GM23338 (cell line): ENCODE measurements around the gene PFDN4. TPM values are rescaled to one million over a fixed set of nuclear protein-coding genes. Genes with fewer than 3 reads are reported as not detected.
A peak's percentile ranks its signal among the peaks of the same experiment; 100 is the strongest.

ENCODE experiments used
- ATAC-seq: fragments of 200-7000 bp; cut with Tn5 transposase; 3 replicates; pipeline ENCODE4 v1.9.1; 2020
- DNase-seq: peaks from one replicate; pipeline ENCODE4 v3.0.0-alpha.2; 2015; ENCODE audit warnings: low spot score
- H2AFZ ChIP-seq: fragments of 200-600 bp; sonication (generic); 2 replicates; pipeline ENCODE4 v1.8.0; 2016; ENCODE audit warnings: antibody characterized with exemption, mild to moderate bottlenecking, moderate library complexity
- H3F3A ChIP-seq: fragments of 200-600 bp; sonication (generic); replicated peaks from 2 replicates; pipeline ENCODE4 v1.8.0; 2017; ENCODE audit warnings: antibody characterized with exemption, mixed run types, low read depth
- H3K27ac ChIP-seq: fragments of 200-600 bp; sonication (generic); 2 replicates; pipeline ENCODE4 v1.6.1; 2016; ENCODE audit warnings: low read depth
- H3K27me3 ChIP-seq: fragments of 200-600 bp; sonication (generic); 2 replicates; pipeline ENCODE4 v1.8.0; 2016; ENCODE audit warnings: mild to moderate bottlenecking, mixed run types, moderate library complexity; ENCODE audit not compliant: insufficient read depth
- H3K36me3 ChIP-seq: fragments of 200-600 bp; sonication (generic); 2 replicates; pipeline ENCODE4 v1.8.0; 2016; ENCODE audit warnings: mild to moderate bottlenecking; ENCODE audit not compliant: insufficient read depth
- H3K4me1 ChIP-seq: fragments of 200-600 bp; sonication (generic); 2 replicates; pipeline ENCODE4 v1.8.0; 2016; ENCODE audit warnings: mild to moderate bottlenecking, moderate library complexity; ENCODE audit not compliant: insufficient read depth
- H3K4me2 ChIP-seq: fragments of 200-600 bp; sonication (generic); 2 replicates; pipeline ENCODE4 v1.7.1; 2017; ENCODE audit warnings: mixed run types
- H3K4me3 ChIP-seq: fragments of 200-600 bp; sonication (generic); 2 replicates; pipeline ENCODE4 v1.6.1; 2016; ENCODE audit warnings: mixed run types
- H3K79me2 ChIP-seq: fragments of 200-600 bp; sonication (generic); replicated peaks from 2 replicates; pipeline ENCODE4 v1.8.0; 2017; ENCODE audit warnings: mild to moderate bottlenecking; ENCODE audit not compliant: insufficient read depth
- H3K9me2 ChIP-seq: fragments of 200-600 bp; sonication (generic); 2 replicates; pipeline ENCODE4 v1.8.0; 2017; ENCODE audit not compliant: insufficient read depth
- H4K20me1 ChIP-seq: fragments of 200-600 bp; sonication (generic); replicated peaks from 2 replicates; pipeline ENCODE4 v1.8.0; 2017; ENCODE audit warnings: mild to moderate bottlenecking; ENCODE audit not compliant: insufficient read depth
- H3K27ac Mint-ChIP-seq: 2 replicates; pipeline ENCODE4 v1.8.0; 2020; ENCODE audit warnings: inconsistent platforms, mild to moderate bottlenecking, moderate library complexity, mixed read lengths
- H3K27me3 Mint-ChIP-seq: 3 replicates; pipeline ENCODE4 v1.8.0; 2022; ENCODE audit warnings: low read depth, mild to moderate bottlenecking, moderate library complexity, mixed read lengths, inconsistent platforms; ENCODE audit not compliant: insufficient read depth, poor library complexity
- H3K36me3 Mint-ChIP-seq: 3 replicates; pipeline ENCODE4 v1.8.0; 2021; ENCODE audit warnings: low read depth, mild to moderate bottlenecking, inconsistent platforms, moderate library complexity, mixed read lengths
- H3K4me1 Mint-ChIP-seq: 3 replicates; pipeline ENCODE4 v1.8.0; 2020; ENCODE audit warnings: mild to moderate bottlenecking, inconsistent platforms, mixed read lengths
- H3K4me3 Mint-ChIP-seq: 3 replicates; pipeline ENCODE4 v1.8.0; 2021; ENCODE audit warnings: moderate library complexity, mild to moderate bottlenecking, inconsistent platforms, mixed read lengths
- H3K9me3 Mint-ChIP-seq: 3 replicates; pipeline ENCODE4 v1.8.0; 2020; ENCODE audit warnings: moderate library complexity, mild to moderate bottlenecking, inconsistent platforms, mixed read lengths
- CREB1 ChIP-seq: fragments of 250-450 bp; sonication (Bioruptor Pico); IDR thresholded peaks from 2 replicates; pipeline ENCODE4 v1.5.0; 2020; ENCODE audit warnings: low read depth, mild to moderate bottlenecking, moderate library complexity
- EZH2 ChIP-seq: fragments of 200-600 bp; sonication (generic); IDR thresholded peaks from one replicate; pipeline ENCODE4 v1.8.0; 2017; ENCODE audit warnings: antibody characterized with exemption, mild to moderate bottlenecking, low read depth; ENCODE audit not compliant: unreplicated experiment
- EZH2phosphoT487 ChIP-seq: fragments of 200-600 bp; sonication (generic); IDR thresholded peaks from one replicate; pipeline ENCODE4 v1.8.1; 2018; ENCODE audit warnings: antibody characterized with exemption; ENCODE audit not compliant: unreplicated experiment
- JUNB ChIP-seq: IDR thresholded peaks from one replicate; pipeline ENCODE4 v1.6.1; 2016; ENCODE audit warnings: antibody characterized with exemption; ENCODE audit not compliant: unreplicated experiment
- NANOG ChIP-seq: IDR thresholded peaks from 2 replicates; pipeline ENCODE4 v1.6.1; 2016; ENCODE audit warnings: antibody characterized with exemption, borderline replicate concordance
- POLR2AphosphoS5 ChIP-seq: IDR thresholded peaks from 2 replicates; pipeline ENCODE4 v1.6.1; 2016; ENCODE audit warnings: antibody characterized with exemption, low read depth
- ZNF114 ChIP-seq: fragments of 250-450 bp; sonication (Bioruptor Pico); IDR thresholded peaks from 2 replicates; pipeline ENCODE4 v1.5.0; 2020; ENCODE audit warnings: mild to moderate bottlenecking, moderate library complexity
- ZNF331 ChIP-seq: fragments of 250-450 bp; sonication (Bioruptor Pico); IDR thresholded peaks from 2 replicates; pipeline ENCODE4 v1.5.0; 2020; ENCODE audit warnings: low read depth, mild to moderate bottlenecking, moderate library complexity
- polyA plus RNA-seq: library from polyadenylated mRNA; unstranded; fragments of >200 nt; fragmentation: Nextera tagmentation; extraction: Ambion mirVana; gene quantifications from 2 replicates; pipeline ENCODE4 v1.2.1, GENCODE V29; 2016
- total RNA-seq: library from RNA; depleted of rRNA; stranded (reverse); fragments of >200 nt; shearing (Covaris generic); gene quantifications from 2 replicates; pipeline ENCODE4 v1.2.3, GENCODE V29; 2014
- TF ChIP-seq, protein P1 (sequence below): fragments of 250-450 bp; sonication (Bioruptor Pico); IDR thresholded peaks from 2 replicates; pipeline ENCODE4 v1.5.0; 2020; ENCODE audit warnings: mild to moderate bottlenecking, moderate library complexity
- TF ChIP-seq, protein P2 (sequence below): IDR thresholded peaks from one replicate; pipeline ENCODE4 v1.6.1; 2018; ENCODE audit warnings: antibody characterized with exemption; ENCODE audit not compliant: unreplicated experiment
- TF ChIP-seq, protein P3 (sequence below), 2 experiments: fragments of 200-600 bp in 1 of 2; sonication (generic) in 1 of 2; conservative IDR thresholded peaks; 2 replicates each; pipeline versions ENCODE4 v1.5.1 to v1.6.1; 2016 to 2017; ENCODE audit warnings: antibody characterized with exemption in 2 of 2, low read depth in 2 of 2, mild to moderate bottlenecking in 2 of 2, moderate library complexity in 1 of 2
- TF ChIP-seq, protein P4 (sequence below): IDR thresholded peaks from 2 replicates; pipeline ENCODE4 v1.6.1; 2016; ENCODE audit warnings: antibody characterized with exemption

Gene PFDN4
- total and polyA plus RNA-seq, 2 experiments from 2014 or later, result 105 to 477 TPM

DNA sequence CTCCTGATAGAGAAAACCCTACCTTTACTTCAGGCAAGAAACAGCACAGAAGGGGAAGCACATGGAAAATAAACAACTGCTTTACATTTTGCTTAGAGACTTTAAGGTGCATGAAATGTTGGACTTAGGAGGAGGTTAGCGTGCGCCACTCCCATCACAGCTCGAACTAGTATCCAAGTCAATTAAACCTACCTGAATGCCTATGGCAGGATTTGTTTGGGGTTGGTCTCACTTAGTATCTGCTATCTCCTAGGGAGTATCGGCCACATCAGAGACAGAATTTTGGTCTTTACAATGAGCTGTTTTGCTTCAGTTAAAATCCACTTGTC is 46.1 kb upstream of the PFDN4 start:
- no peak overlapping the region for H3K27ac Mint-ChIP-seq
- H3K27me3 Mint-ChIP-seq, result peaks cover 6% of the 10 kb centered on the region
- Histone ChIP-seq H2AFZ (0 out of 2 replicates have a peak overlapping the region, but pooled peaks have one; percentile 28), H3K36me3 (no peaks in the 10 kb centered on the region), H3K4me2 (no peak overlapping the region), H3F3A (no peaks in the 10 kb centered on the region), H3K4me3 (no peak overlapping the region), H4K20me1 (no peaks in the 10 kb centered on the region), H3K27ac (no peak overlapping the region), H3K9me2 (no peaks in the 10 kb centered on the region), H3K4me1 (peaks cover 4% of the 10 kb centered on the region), H3K27me3 (no peaks in the 10 kb centered on the region), H3K79me2 (no peaks in the 10 kb centered on the region)
- H3K9me3 Mint-ChIP-seq, result peaks cover 9% of the 10 kb centered on the region; the same call in 1 of the 3 replicates
- no peak for DNase-seq
- H3K4me3 Mint-ChIP-seq, result no peak overlapping the region
- H3K4me1 Mint-ChIP-seq, result peaks cover 6% of the 10 kb centered on the region; the same call in 2 of the 3 replicates
- H3K36me3 Mint-ChIP-seq, result no peaks in the 10 kb centered on the region
- ATAC-seq, result no peak
- TF ChIP-seq, protein P1, sequence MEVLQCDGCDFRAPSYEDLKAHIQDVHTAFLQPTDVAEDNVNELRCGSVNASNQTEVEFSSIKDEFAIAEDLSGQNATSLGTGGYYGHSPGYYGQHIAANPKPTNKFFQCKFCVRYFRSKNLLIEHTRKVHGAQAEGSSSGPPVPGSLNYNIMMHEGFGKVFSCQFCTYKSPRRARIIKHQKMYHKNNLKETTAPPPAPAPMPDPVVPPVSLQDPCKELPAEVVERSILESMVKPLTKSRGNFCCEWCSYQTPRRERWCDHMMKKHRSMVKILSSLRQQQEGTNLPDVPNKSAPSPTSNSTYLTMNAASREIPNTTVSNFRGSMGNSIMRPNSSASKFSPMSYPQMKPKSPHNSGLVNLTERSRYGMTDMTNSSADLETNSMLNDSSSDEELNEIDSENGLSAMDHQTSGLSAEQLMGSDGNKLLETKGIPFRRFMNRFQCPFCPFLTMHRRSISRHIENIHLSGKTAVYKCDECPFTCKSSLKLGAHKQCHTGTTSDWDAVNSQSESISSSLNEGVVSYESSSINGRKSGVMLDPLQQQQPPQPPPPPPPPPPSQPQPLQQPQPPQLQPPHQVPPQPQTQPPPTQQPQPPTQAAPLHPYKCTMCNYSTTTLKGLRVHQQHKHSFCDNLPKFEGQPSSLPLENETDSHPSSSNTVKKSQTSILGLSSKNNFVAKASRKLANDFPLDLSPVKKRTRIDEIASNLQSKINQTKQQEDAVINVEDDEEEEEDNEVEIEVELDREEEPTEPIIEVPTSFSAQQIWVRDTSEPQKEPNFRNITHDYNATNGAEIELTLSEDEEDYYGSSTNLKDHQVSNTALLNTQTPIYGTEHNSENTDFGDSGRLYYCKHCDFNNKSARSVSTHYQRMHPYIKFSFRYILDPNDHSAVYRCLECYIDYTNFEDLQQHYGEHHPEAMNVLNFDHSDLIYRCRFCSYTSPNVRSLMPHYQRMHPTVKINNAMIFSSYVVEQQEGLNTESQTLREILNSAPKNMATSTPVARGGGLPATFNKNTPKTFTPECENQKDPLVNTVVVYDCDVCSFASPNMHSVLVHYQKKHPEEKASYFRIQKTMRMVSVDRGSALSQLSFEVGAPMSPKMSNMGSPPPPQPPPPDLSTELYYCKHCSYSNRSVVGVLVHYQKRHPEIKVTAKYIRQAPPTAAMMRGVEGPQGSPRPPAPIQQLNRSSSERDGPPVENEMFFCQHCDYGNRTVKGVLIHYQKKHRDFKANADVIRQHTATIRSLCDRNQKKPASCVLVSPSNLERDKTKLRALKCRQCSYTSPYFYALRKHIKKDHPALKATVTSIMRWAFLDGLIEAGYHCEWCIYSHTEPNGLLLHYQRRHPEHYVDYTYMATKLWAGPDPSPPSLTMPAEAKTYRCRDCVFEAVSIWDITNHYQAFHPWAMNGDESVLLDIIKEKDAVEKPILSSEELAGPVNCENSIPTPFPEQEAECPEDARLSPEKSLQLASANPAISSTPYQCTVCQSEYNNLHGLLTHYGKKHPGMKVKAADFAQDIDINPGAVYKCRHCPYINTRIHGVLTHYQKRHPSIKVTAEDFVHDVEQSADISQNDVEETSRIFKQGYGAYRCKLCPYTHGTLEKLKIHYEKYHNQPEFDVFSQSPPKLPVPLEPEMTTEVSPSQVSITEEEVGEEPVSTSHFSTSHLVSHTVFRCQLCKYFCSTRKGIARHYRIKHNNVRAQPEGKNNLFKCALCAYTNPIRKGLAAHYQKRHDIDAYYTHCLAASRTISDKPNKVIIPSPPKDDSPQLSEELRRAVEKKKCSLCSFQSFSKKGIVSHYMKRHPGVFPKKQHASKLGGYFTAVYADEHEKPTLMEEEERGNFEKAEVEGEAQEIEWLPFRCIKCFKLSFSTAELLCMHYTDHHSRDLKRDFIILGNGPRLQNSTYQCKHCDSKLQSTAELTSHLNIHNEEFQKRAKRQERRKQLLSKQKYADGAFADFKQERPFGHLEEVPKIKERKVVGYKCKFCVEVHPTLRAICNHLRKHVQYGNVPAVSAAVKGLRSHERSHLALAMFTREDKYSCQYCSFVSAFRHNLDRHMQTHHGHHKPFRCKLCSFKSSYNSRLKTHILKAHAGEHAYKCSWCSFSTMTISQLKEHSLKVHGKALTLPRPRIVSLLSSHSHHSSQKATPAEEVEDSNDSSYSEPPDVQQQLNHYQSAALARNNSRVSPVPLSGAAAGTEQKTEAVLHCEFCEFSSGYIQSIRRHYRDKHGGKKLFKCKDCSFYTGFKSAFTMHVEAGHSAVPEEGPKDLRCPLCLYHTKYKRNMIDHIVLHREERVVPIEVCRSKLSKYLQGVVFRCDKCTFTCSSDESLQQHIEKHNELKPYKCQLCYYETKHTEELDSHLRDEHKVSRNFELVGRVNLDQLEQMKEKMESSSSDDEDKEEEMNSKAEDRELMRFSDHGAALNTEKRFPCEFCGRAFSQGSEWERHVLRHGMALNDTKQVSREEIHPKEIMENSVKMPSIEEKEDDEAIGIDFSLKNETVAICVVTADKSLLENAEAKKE, result no peak
- no peak for TF ChIP-seq JUNB
- TF ChIP-seq EZH2phosphoT487, result no peak
- no peak for TF ChIP-seq CREB1 (CRISPR knock-in tag)
- TF ChIP-seq POLR2AphosphoS5, result no peak
- TF ChIP-seq, protein P2, sequence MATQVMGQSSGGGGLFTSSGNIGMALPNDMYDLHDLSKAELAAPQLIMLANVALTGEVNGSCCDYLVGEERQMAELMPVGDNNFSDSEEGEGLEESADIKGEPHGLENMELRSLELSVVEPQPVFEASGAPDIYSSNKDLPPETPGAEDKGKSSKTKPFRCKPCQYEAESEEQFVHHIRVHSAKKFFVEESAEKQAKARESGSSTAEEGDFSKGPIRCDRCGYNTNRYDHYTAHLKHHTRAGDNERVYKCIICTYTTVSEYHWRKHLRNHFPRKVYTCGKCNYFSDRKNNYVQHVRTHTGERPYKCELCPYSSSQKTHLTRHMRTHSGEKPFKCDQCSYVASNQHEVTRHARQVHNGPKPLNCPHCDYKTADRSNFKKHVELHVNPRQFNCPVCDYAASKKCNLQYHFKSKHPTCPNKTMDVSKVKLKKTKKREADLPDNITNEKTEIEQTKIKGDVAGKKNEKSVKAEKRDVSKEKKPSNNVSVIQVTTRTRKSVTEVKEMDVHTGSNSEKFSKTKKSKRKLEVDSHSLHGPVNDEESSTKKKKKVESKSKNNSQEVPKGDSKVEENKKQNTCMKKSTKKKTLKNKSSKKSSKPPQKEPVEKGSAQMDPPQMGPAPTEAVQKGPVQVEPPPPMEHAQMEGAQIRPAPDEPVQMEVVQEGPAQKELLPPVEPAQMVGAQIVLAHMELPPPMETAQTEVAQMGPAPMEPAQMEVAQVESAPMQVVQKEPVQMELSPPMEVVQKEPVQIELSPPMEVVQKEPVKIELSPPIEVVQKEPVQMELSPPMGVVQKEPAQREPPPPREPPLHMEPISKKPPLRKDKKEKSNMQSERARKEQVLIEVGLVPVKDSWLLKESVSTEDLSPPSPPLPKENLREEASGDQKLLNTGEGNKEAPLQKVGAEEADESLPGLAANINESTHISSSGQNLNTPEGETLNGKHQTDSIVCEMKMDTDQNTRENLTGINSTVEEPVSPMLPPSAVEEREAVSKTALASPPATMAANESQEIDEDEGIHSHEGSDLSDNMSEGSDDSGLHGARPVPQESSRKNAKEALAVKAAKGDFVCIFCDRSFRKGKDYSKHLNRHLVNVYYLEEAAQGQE, result no peak
- TF ChIP-seq NANOG, result no peak
- TF ChIP-seq, protein P3, sequence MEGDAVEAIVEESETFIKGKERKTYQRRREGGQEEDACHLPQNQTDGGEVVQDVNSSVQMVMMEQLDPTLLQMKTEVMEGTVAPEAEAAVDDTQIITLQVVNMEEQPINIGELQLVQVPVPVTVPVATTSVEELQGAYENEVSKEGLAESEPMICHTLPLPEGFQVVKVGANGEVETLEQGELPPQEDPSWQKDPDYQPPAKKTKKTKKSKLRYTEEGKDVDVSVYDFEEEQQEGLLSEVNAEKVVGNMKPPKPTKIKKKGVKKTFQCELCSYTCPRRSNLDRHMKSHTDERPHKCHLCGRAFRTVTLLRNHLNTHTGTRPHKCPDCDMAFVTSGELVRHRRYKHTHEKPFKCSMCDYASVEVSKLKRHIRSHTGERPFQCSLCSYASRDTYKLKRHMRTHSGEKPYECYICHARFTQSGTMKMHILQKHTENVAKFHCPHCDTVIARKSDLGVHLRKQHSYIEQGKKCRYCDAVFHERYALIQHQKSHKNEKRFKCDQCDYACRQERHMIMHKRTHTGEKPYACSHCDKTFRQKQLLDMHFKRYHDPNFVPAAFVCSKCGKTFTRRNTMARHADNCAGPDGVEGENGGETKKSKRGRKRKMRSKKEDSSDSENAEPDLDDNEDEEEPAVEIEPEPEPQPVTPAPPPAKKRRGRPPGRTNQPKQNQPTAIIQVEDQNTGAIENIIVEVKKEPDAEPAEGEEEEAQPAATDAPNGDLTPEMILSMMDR (conservative IDR thresholded peaks at IDR 0.05; ENCODE audit: low read depth in 2 of 2), result no peak
- TF ChIP-seq ZNF331 (CRISPR knock-in tag), result no peak
- TF ChIP-seq ZNF114, result no peak
- no peak for TF ChIP-seq EZH2
- TF ChIP-seq, protein P4, sequence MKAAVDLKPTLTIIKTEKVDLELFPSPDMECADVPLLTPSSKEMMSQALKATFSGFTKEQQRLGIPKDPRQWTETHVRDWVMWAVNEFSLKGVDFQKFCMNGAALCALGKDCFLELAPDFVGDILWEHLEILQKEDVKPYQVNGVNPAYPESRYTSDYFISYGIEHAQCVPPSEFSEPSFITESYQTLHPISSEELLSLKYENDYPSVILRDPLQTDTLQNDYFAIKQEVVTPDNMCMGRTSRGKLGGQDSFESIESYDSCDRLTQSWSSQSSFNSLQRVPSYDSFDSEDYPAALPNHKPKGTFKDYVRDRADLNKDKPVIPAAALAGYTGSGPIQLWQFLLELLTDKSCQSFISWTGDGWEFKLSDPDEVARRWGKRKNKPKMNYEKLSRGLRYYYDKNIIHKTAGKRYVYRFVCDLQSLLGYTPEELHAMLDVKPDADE, result no peak
